GM18867 (cell line): ENCODE results near the gene SUSD2.
"Not testable (repeated sequence)": the region's sequence is repeated elsewhere in the genome, so short reads cannot be mapped to it uniquely, and the experiment has no call there.

Experiments
- ATAC-seq: cut with Tn5 transposase; IDR thresholded peaks from one replicate; pipeline ENCODE4 v1.9.1; 2021; ENCODE audit warnings: mild to moderate bottlenecking, moderate library complexity; ENCODE audit not compliant: unreplicated experiment

The SUSD2 gene

GRCh38 chr22:24209016-24209415, 27.7 kb downstream of the SUSD2 start:
- ATAC-seq = no peak

DNA sequence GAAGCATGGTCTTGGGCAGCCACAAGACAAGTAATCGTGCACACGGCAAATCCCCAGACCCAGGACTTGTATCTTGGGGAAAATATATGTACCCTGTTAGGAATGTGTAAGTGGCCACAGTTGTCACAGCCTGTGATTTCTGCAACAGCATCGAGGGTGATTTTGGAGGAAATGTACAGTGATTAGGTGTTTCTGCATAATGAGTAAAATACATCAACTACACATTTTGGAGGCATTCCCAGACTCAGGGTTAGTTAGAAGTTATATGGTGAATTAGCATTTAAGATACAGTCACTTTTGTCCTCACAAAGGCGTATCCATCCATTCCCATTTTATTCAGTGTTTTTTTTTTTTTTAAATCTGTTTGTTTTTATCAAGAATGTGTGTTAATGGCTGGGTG, 28.4 kb downstream of the SUSD2 start:
- ATAC-seq = no peak

- ATAC-seq = not testable (repeated sequence)
These were observed 29.1 kb downstream of the SUSD2 start for GRCh38 chr22:24210409-24210808.

DNA sequence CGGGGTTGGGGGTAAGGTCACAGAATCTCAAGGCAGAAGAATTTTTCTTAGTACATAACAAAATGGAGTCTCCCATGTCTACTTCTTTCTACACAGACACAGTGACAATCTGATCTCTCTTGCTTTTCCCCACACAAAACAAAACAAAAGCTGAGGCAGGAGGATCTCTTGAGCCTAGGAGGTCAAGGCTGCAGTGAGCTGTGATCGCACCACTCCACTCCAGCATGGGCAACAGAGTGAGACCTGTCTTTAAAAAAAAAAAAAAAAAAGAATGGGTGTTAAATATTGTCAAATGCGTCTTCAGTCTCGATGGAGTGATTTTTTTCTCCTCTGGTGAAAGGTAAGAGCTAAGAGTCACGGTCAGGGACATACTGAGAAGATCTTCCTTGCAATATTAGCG, 30.4 kb downstream of the SUSD2 start:
- ATAC-seq = not testable (repeated sequence)

- ATAC-seq = not testable (repeated sequence)
These were observed 31.8 kb downstream of the SUSD2 start for GRCh38 chr22:24213111-24213510.

DNA sequence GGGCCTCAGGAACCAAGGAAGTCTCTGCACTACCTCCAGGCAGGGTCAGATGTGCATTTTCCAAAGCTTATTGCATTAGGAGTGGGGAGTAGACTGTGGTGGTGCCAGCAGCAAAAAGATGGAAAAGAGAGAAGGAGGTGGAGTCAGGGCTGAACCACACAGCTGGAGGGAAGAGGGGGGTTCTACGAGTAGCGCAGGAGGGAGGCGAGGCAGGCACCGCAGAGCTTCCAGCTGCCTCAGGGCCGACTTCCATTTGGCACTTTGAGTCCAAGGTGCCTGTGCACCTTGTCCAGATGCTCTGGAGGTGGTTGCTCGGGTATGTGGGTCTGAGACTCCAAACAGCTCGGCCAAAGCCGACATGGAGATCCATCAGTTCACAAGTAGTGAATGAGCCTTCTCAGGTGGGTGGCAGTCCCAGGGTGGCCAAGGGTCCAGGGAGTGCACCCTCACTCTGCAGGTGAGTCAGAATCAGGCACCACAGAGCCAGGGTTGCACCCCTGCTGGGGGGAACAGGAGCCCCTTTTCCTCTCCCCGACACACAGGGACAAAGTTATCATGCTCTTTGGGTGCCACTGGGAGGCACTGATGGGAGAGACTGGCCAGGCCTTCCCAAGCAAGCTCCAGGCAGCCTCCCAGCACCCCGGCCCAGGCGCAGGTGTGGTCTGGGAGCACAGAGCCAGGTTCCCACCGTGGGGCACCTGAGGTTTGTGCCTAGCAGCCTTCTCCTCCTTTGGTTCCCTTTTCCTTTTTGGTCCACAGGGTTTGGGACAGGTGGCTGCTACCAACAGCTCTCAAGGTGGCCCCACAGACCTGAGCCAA, 33.4 kb downstream of the SUSD2 start:
- ATAC-seq = no peak

GRCh38 chr22:24216541-24217209, 35.4 kb downstream of the SUSD2 start:
- ATAC-seq = no peak

GRCh38 chr22:24217384-24217783, 36.1 kb downstream of the SUSD2 start:
- no peak for ATAC-seq

- no peak for ATAC-seq
These were observed 38.5 kb downstream of the SUSD2 start for GRCh38 chr22:24219750-24220149.

DNA sequence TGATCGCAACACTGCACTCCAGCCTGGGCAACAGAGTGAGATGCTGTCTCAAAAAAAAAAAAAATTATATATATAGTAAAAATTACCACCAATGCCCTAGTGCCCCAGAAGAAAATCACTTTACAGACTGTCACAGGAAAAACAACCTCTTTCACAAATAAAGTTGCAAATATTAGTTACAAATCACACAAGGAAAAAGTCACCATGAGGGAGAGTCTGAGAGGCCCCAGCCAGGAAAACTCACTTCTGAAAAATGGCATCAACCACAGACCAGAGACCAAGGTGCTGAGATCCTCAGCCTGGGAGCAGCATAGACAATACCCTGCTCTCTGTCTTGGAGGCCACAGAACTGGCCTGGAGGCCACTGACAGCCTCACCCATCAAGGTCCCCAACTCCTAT, 43.2 kb downstream of the SUSD2 start:
- no peak for ATAC-seq

GRCh38 chr22:24225044-24225601, 43.8 kb downstream of the SUSD2 start:
- no peak for ATAC-seq

GRCh38 chr22:24225951-24226350, 44.7 kb downstream of the SUSD2 start:
- no peak for ATAC-seq

DNA sequence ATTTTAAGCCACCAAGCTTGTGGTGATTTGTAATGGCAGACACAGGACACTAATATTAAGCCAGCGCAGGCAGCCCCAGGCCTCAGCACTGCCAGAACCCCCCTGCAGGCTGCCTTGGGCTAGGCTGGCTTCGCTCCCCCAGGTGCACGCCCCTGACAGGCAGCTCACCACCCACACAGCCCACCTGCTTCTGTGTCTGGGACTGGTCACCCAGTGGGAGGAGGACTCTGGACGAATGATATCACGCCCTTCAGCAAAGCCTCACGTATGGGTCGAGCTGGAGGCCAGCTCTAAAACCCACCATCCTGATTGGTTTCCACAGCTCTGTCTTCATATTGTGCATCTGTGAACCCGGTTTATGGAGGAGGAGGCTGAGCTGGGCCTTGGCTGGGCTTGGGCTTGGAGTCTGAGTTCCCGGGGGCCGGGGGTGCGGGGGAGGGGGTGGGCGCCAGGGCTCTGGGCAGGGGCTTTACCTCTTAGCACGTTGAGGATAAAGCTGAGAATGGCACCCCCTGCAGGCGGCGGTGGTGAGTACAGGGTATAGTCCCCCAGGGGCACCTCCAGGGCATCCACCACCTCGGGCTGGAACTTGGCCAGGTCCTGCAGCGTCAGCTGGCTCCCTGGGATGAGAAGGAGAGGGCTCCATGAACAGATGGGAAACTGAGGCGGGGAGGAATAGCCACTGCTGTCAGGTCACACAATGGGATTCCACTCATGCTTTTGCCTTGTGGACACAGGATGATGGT, 49.8 kb downstream of the SUSD2 start:
- ATAC-seq = no peak

- ATAC-seq = no peak
These were observed 50.4 kb downstream of the SUSD2 start for GRCh38 chr22:24231706-24232105.

DNA sequence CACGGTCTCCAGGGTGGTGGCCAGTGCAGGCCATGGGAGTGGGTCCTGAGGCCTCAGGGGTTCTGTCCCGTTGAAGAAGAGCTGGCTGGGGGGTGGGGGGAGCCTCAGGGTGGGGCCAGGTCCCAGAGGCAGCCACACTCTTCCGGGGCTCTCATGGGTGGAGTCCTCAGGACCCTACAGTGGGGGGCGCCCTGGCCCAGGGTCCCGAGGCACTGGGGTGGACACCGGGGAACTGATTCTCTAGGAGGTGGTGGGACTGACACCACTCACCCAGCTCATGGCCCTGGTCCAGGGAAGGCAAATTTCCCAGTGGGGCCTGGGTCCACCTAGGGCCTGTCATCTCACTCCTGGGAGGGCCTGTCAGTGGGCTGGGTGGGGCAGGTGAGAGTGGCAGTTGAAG, 50.8 kb downstream of the SUSD2 start:
- ATAC-seq = no peak

- no peak for ATAC-seq
These were observed 51.4 kb downstream of the SUSD2 start for GRCh38 chr22:24232725-24233124.

- no peak for ATAC-seq
These were observed 51.9 kb downstream of the SUSD2 start for GRCh38 chr22:24233235-24233634.

- no peak for ATAC-seq
These were observed 52.5 kb downstream of the SUSD2 start for GRCh38 chr22:24233816-24234215.

DNA sequence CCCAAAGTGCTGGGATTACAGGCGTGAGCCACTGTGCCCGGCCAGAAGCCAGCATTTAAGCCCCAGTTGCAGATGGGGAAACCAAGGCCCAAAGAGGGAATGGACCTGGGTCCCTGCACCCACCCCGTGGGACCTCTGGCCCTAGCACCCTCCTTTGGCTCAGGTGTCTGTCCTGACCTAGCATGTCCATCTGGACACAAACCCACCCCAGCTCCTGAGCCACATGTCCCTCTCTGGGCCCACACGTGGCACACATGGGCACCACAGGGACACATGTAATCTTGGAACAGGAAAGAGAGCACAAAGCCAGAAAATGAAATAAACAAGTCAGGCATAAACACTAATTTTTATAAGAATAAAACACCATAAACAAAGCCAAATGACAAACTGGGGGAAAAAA, 54.0 kb downstream of the SUSD2 start:
- no peak for ATAC-seq

DNA sequence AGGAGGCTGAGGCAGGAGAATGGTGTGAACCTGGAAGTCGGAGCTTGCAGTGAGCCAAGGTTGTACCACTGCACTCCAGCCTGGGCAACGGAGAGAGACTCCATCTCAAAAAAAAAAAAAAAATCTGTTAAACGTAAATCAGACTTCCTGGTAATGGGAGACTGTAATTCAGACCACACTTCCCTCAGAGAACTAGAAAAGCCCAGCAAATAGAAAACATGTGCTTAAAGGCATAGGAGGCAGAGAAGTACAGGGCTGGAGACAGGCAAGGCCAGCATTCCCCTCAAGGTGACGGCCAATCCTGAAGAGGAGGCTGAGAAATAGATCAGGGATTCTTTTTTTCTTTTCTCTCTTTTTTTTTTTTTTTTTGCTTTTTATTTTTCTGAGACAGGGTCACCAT, 55.4 kb downstream of the SUSD2 start:
- no peak for ATAC-seq

GRCh38 chr22:24238101-24238694, 56.9 kb downstream of the SUSD2 start:
- ATAC-seq = not testable (repeated sequence)
